Measurements from ENCODE around the gene GMPR2. TPM values are rescaled to one million over a fixed set of nuclear protein-coding genes. Genes with fewer than 3 reads are reported as not detected.

GMPR2 gene
- total and polyA plus RNA-seq, 3 donors from 2014 or later, result 30.0 to 49.9 (median 42.2) TPM

DNA sequence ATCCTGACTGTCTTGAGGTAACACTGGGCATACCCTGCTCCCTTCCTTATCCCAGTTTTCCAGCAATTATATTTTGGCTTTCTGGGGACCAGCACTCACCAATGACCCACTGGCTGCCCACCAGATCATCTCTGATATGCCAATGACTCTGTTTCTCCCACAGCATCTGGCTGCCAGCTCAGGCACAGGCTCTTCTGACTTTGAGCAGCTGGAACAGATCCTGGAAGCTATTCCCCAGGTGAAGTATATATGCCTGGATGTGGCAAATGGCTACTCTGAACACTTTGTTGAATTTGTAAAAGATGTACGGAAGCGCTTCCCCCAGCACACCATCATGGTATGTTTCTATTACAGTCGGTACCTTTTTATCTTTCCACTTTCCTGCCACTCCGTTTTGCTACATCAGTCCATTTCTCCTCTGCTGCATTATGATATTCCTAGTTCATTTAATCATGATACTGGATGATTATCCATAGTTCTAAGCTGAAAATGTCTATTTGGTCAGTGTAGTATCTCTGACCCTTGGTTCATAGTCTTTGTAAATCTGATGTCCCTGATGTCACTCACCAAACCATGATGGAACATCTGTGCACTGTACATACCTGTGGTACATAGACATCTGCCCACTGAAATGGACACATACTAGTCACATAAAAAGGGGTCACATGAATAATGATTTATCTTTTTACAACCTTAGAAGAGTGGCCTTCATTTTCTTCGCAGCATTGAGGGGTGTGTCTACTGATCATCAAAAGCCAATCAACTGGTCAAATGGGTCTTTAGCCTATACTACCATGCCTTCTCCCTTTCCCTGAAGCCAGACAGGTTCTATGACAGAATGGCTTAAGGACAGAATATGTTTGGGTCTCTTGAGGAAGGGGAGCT is 3.3 kb downstream of the GMPR2 start:
- intact Hi-C loops (cut with DNase I; ENCODE audit: low total_unique reads), result no loop called here
- H3K36me3 ChIP-seq (ENCODE audit: low read depth, missing control alignments), result no peaks in the 10 kb centered on the region
- H3K4me1 ChIP-seq, result peaks cover 26% of the 10 kb centered on the region
- H3K27me3 ChIP-seq, result no peaks in the 10 kb centered on the region
- H3K9me3 ChIP-seq, result no peaks in the 10 kb centered on the region
- no peak for DNase-seq
- TF ChIP-seq POLR2A (IDR thresholded peaks at IDR 0.05), result no peak
- TF ChIP-seq, protein P1, sequence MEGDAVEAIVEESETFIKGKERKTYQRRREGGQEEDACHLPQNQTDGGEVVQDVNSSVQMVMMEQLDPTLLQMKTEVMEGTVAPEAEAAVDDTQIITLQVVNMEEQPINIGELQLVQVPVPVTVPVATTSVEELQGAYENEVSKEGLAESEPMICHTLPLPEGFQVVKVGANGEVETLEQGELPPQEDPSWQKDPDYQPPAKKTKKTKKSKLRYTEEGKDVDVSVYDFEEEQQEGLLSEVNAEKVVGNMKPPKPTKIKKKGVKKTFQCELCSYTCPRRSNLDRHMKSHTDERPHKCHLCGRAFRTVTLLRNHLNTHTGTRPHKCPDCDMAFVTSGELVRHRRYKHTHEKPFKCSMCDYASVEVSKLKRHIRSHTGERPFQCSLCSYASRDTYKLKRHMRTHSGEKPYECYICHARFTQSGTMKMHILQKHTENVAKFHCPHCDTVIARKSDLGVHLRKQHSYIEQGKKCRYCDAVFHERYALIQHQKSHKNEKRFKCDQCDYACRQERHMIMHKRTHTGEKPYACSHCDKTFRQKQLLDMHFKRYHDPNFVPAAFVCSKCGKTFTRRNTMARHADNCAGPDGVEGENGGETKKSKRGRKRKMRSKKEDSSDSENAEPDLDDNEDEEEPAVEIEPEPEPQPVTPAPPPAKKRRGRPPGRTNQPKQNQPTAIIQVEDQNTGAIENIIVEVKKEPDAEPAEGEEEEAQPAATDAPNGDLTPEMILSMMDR (IDR thresholded peaks at IDR 0.05), result no peak
- no peak overlapping the region for H3K27ac ChIP-seq
- WGBS, 2 donors, result 91 to 94% methylated on average over 5 of the region's 5 CpGs
- H3K4me3 ChIP-seq, result no peak overlapping the region

DNA sequence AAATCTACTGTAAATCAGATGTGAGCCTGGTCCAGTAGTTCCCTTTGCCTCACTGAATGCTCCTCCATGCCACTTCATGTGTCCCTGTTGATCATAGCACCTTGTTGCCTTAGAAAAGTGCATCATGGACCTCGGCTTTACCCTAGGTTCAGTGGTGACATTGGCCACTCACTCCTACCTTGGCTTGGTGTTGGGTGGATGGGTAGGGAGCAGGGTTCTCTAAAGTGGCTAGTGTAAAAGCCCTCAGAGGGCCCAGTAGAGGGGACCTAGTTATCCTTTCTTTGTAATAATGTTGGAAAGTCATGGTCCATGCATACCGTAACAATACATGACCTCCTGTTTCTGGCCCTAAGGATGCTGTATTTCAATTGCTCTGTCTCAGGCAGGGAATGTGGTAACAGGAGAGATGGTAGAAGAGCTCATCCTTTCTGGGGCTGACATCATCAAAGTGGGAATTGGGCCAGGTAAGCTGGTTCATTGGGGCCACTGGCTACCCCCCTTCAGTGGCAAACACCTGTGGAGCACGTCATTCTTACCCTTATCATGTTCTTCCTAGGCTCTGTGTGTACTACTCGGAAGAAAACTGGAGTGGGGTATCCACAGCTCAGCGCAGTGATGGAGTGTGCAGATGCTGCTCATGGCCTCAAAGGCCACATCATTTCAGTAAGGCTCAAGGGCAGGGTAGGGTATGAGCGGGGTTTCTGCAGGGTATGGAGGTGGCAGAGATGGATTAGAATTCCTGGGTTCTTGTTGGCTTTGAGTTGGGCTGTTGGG is 4.1 kb downstream of the GMPR2 start:
- peaks cover 27% of the 10 kb centered on the region for H3K4me1 ChIP-seq
- DNase-seq, result no peak
- intact Hi-C loops (cut with DNase I; ENCODE audit: low total_unique reads), result no loop called here
- no peak overlapping the region for H3K4me3 ChIP-seq
- H3K27me3 ChIP-seq, result no peaks in the 10 kb centered on the region
- no peaks in the 10 kb centered on the region for H3K9me3 ChIP-seq
- H3K27ac ChIP-seq, result no peak overlapping the region
- TF ChIP-seq, protein P1 (IDR thresholded peaks at IDR 0.05), result no peak
- no peak for TF ChIP-seq POLR2A (IDR thresholded peaks at IDR 0.05)
- 90 to 92% methylated on average over 6 of the region's 6 CpGs for WGBS, 2 donors
- no peaks in the 10 kb centered on the region for H3K36me3 ChIP-seq (ENCODE audit: low read depth, missing control alignments)

DNA sequence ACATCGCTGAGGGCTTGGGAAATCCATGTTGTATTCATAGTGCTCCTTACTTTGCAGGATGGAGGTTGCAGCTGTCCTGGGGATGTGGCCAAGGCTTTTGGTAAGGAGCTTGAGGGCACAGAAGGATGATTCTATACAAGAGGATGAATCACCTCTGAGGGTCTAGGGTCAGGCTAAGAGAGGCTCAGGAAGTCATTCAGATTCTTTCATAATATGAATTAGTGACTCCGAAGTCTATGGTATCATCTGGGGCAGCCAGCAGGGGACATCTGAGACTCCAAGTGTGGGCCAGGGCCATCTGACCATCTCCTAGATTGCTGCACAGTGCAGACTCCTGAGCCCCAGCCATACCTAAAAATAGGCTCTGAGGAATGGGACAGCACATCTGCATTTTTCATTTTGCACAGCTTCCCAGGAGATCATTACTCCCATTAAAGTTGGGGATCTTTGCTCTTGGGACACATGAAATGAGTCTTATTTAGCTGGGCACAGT is 4.8 kb downstream of the GMPR2 start:
- no peak overlapping the region for H3K27ac ChIP-seq
- no peaks in the 10 kb centered on the region for H3K9me3 ChIP-seq
- WGBS, 2 donors, result 86 to 94% methylated on average over 2 of the region's 2 CpGs
- TF ChIP-seq POLR2A (IDR thresholded peaks at IDR 0.05), result no peak
- TF ChIP-seq, protein P1 (IDR thresholded peaks at IDR 0.05), result no peak
- peaks cover 27% of the 10 kb centered on the region for H3K4me1 ChIP-seq
- no peaks in the 10 kb centered on the region for H3K36me3 ChIP-seq (ENCODE audit: low read depth, missing control alignments)
- intact Hi-C loops (cut with DNase I; ENCODE audit: low total_unique reads), result no loop called here
- no peak for DNase-seq
- H3K27me3 ChIP-seq, result no peaks in the 10 kb centered on the region
- no peak overlapping the region for H3K4me3 ChIP-seq

DNA sequence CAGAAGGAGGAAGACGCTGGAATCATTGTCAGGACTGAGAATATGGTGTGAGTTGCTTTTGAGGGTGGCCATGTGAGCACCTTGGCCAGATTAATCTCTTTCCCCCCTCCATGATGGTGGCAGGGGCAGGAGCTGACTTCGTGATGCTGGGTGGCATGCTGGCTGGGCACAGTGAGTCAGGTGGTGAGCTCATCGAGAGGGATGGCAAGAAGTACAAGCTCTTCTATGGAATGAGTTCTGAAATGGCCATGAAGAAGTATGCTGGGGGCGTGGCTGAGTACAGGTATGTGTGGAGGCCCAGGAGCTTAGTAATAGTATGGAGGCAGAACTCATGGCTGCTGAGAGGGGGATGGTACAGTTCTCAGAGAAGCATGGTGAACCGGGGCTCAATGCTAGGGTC is 5.4 kb downstream of the GMPR2 start:
- Histone ChIP-seq H3K27me3 (no peaks in the 10 kb centered on the region), H3K4me1 (peaks cover 27% of the 10 kb centered on the region), H3K27ac (no peak overlapping the region), H3K4me3 (no peak overlapping the region), H3K36me3 (ENCODE audit: low read depth, missing control alignments) (no peaks in the 10 kb centered on the region), H3K9me3 (no peaks in the 10 kb centered on the region)
- no peak for TF ChIP-seq POLR2A (IDR thresholded peaks at IDR 0.05)
- TF ChIP-seq, protein P1 (IDR thresholded peaks at IDR 0.05), result no peak
- 83 to 89% methylated on average over 5 of the region's 5 CpGs for WGBS, 2 donors
- intact Hi-C loops (cut with DNase I; ENCODE audit: low total_unique reads), result no loop called here
- DNase-seq, result no peak

Data from testis (tissue), 3 donors.